SKM-1 treated with dmso at 0.1 percent for 144 hours (cell line): Measurements from ENCODE around the gene METTL25B.

ENCODE experiments used
- DNase-seq: peaks from one replicate; lab custom pipeline; 2025; ENCODE audit not compliant: unreplicated experiment; lab: John Stamatoyannopoulos, UW

Gene METTL25B

DNA sequence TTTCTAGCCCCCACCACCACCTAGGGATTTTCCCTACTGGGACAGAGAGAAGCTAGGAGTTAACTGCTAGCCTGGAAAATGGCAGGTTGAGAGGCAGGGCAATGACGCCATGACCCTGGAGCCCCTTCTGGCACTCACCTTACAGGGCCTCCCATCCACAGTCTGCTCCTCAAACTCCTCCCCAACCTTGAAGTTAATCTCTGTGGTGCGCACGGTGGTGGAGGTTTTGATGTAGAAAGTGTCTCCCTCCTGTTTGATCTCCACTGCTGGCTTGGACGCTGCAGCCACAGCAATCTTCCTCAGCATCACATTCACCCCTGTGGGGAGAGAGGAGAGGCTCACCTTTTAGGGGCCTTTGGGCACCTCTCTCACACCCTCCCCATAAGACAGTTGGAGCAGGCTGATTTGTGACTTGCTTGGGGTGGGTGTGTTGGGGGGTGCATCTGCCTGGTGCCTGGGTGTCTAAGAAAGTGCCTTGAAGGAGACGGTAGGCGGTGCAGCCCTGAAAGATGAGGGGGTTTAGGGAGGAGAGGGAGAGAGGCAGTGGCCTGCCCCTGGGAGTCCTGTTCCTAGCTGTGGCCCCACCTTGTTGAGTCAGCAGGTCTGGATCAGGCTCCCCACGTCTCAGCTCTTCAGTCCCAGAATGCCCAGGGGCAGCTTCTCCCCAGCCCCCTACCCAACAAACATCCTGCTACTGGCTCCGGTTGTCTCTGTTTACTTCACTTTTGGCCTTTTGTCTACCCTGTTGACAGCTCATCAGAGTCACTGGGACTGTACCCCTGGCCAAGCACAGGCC is 27.3 kb upstream of the METTL25B start:
- DNase-seq, result no peak

DNA sequence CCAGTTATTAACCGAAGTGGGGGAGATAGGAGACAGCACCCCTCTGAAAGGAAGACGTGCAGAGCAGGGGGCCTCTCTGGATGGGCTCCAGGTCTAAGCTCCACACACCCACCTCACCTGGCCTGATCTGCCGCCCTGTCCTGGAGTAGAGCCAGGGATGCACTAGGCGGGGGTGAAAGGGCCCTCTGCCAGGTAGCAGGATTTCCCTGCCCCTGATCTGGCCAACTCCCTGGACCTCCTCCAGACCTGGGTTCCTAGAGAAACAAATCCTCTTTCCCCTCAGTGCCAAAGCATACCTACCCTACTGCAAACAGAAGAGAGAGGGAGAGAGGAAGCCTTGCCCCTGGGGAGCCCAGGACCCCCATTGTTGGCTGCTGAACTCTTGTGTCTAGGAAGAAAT is 24.9 kb upstream of the METTL25B start:
- no peak for DNase-seq

DNA sequence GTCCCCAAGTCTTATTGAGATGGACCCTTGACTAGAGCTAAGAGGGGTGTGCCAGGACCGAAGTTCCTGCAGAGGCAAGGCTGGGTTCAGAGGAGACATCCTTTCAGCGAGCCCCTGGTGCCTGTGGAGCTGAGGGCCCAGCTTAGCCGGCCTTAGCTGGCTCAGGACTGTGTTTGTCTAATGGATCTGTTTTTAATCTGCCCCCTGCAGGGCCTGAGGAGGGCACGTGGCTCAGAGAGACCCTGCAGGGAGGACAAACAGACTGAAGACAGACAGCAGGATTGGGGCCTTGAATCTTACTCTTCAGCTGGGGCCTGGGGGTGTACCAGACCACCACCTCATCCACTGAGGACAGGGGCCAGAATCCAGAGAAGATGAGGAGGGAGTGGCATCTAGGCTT is 24.5 kb upstream of the METTL25B start:
- DNase-seq, result no peak

DNA sequence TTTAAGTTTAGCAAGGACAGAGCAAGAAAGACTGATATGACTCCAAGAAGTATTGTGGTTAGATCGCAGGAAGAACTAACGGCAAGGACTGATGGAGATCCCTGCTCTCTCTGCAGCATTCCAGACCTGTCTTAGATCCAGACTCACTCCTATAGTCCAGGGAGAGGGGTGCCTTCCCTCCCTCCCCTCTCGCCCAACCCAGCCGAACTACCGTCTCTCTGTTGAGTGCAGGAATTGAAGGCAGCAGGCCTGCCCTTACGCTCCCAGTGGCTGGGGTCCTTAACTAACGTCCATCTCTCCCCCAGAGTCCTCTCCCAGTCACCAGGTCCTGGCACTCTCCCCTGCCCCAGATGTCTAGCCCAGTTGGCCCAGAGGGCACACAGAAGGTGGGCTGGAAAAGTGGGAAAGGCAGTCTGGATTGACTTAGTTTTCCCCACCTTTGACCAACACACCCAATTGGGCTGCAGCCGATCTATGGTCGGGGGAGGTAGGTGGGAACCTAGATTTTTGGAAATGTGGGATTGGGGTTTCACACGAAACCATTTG is 24.0 kb upstream of the METTL25B start:
- no peak for DNase-seq

DNA sequence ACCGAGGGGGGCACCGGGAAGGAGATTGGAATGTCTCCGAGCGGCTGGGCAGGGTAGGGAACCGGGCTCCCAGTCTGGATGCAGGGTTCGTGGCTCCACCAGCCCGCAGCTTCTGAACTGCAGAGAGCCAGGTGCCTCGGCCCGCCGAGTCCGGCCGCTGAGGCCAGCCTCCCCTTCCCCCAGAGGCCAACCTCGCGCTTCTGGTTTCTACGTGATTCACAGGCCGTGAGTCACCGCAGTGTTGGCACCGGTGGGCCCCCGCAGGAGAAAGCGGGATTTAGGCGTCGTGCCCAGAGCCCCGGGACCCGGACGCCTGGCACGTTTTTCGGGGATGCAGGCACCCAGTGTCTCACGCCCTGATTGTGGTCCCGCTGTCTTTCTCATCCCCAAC is 23.3 kb upstream of the METTL25B start:
- DNase-seq, result no peak

DNA sequence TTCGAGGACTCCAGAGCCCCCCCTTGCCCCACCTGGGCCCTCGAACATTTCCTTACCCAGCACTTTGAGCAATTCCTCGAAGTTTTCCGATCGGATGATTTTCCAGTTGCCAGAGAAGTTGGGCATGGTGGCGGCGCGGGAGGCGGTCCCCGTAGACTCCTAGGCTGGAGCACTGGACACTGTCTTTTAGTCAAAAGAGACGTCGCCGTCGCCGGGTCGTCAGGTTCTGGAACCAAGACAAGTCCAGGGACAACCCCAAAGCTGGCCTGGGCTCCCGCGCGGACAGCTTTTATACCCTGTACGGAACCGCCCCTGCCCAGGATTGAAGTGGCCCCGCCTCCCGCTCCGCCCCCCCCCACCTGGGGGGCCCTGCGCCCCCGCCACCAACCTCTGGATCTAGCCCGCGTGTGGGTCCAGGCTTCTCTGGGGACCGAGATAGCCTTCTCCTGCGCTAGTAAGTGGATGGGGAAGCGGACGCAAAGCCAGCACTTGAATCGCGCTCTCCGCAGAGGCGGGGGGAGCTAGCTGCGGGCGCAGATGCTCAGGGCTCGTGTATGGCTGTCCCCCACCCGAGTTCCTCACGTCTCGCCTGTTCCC is 22.9 kb upstream of the METTL25B start, which contains the start of gene CRABP2:
Gene CRABP2 (minus strand): TSS at position 263 of the 597 bp plus-strand sequence. CDS start 137 bp downstream, at position 126.
- no peak for DNase-seq

DNA sequence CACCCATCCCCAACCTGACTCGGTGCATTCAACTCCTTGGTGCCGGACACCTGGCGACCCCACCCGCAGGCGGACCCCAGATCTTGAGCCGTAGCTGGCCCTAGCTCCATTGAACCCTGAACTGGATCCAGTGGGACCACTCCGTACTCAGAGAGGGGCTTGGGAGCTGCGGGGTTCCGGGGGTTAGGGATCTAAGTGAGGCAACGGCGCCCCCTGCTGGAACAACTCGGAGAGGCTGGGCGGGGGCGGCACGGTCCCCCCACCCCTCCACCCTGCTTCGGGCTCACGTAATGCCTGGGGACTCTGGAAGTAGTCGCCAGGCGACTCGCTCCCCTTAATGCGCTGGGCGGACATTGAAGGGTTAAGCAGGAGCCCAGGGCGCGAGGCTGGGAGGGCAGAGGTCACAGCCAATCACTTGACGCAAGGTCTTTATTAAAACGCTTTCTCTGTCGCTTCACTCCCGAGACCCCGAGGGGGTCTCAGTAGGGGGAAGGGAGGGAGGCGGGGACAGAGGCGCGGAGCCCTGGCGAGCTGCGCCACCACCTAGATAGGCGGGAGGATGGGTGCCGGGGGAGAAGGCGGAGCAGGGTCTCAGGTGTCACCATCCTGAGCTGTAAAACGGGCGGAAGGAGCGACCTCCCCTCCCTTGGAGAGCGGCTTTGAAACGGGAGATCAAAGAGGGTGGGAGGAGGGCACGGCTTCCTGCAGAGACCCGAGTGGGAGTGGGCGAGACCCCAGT is 22.2 kb upstream of the METTL25B start:
- peak; percentile 20 for DNase-seq

DNA sequence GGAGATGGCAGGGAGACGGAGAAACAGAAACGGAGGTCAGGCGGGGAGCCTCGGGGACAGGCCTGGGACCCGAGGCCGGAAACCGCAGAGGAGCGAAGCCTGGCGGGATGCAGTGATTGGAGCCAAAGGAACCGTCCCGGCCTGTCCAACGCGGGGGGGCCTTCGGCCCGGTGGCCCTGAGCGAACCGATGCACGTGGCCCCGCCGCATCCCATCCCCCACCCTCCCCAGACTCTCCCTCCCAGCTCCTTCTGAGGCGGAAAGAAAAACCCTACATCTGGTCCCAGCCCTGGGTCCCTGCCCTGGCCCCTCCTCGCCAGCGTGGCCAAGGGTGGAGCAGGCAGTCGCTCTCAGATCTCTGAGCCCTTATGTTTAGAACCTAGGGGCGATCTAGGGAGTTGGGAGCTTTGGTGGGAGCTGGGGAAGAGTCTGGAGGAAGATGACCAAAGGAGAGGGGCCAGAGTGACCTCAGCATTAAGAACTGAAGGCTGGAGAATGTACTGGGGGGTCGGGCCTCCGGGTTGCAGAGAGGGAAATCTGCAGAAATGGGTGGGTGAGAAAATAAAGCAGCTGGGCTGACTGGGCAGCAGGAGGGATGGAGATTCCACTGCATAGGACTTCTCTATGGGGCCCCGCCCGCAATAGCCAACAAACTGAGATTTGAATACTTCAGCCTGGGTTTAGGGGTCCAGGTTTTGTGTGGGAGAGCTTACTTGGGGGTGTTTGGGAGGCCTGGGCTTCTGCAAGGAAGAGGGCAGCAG is 21.4 kb upstream of the METTL25B start:
- no peak for DNase-seq

DNA sequence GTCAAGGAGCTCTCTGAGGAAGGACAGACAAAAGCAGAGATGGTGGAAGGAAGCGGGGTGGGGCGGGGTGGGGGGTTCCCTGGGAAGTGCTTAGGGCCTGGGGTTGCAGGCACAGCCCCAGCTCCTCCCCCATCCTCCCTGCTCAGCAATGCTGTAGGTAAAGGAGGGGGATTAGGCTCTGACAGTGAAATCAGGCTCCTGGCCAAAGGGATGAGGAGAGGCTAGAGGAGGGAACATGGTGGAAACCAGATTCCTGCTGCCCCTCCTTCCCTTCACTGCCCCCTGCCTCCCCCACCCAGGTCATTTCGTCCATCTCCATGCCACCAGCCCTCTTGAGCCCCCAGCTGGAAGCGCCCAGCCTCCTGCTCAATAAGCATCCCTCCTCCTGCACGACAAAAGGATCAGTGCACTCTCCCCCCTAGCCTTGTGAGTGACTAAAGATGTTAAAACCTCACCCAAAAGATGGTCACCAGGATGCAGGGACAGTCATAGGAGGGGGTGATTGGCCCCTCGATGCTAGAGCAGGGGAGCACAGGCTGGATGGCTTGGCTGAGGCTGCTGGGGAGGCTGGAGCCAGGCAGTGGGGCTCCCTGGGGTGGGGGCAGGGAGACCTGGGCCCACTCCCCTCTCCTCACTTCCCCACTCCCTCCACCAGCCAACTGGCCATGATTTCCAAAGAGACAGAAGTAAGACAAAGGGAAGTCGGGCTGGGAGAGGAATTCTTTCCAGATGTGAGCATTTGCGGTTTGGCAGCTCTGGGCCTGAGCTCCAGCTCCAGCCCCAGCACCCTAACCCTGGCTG is 20.7 kb upstream of the METTL25B start:
- no peak for DNase-seq

DNA sequence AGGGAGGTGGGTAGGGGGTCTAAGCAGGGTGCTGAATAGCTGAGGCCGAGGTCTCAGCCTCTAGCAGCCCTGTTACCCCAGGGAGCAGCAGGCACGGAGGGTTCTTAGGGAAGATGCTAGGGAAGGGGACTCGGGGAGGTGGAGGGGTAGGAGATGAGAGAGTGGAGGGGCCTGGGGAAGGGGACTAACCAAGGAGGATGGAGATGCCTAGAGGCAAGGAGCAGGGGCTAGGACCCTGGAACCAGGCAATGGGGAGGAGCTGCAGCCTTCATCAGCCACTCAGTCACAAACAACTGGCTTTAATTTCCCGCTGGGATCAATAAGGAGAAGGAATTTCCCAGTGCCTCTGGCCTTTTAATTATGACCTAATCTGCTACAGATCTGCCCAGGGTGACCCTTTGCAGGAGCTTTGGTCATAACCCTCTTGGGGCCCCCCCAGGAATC is 20.0 kb upstream of the METTL25B start:
- no peak for DNase-seq

DNA sequence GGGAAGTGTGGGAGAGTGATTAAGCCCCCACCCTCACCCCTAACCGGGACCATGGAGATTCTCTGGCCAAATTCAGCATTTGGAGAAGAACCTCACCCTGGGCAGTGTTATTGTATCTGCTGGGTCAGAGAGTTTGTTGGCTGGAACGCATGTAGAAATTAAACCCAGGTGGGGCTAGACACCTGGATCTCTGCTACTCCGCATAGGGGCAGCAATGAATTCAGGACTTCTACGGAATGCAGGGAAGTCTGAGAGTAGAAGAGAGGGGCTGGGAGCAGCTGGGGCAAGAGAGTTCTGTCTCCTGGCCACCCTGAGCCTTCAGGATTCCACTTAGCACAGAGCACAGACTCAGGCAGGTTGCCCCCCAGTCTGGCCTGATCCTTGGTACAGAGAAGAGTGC is 19.2 kb upstream of the METTL25B start:
- DNase-seq, result no peak

DNA sequence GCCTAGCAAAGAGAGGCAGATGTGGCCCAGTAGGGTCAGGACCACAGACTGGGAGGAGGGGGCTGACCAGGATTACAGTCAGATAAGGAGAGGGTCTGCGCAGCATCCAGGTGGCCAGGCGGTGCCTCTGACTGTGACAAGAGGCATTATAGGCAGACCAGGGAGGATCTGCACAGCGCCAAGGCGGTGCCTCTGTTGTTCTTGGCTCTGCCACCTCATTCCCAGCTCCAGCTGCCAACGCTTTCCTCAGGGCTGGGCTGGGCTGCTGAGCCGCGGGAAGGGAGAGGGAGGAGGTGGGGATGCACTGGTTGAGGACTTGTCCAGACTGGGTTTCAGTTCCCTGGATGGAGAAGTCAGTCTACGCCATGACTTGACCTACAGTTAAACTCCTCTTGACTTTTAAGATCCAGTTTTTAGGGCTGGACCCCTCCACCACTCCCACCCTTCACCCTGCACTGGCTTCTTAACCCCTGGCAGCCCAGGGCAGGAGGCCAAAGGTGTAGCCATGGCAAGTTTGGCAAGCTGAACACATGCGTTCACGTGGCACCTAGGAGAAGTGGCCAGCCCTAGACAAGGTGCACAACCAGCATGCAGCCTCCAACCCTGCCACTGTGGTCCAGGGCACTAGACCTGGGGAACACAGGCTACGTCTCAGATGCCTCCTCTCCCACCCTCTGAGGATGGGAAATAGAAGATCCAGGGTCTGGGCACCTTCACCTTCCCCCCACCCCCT is 18.3 kb upstream of the METTL25B start:
- DNase-seq, result no peak

DNA sequence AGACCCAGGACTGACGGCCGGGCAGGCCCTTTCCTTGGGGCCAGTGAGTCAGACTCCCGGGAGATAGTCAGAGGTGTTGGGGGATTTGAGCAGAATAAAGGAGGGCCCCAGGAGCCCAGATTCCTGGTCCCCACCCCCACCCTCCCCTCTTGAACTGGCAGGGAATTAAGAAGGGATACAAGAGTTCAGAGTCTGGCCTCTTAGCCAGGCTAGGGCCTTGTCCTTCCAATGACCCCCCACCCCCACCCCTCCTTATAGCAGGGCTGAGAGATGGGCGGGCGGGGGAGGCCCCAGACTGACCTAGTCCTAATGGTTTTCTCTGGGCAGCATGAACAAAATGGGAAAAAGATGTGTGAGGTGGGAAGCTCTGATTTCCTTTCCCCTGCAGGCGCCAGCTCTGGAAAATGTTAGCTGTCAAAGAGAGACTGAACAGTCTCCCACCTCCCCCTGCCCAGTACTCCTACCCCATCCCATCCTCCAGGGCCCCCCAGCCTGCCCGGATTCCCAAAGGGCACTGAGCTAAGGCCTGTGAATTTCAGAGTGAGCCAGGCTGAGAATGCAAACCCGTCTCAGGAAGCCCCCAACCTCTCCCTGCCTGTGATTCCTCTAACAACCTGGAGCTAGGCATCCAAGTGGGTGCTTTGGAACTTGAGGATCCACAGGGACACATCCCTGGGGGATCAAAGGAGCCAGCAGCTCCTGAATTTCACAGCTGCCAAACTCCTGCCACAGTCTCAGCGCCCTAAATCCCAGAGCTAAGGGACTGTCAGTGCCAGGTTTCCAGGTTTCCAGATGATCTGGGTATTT is 17.1 kb upstream of the METTL25B start:
- DNase-seq, result no peak

DNA sequence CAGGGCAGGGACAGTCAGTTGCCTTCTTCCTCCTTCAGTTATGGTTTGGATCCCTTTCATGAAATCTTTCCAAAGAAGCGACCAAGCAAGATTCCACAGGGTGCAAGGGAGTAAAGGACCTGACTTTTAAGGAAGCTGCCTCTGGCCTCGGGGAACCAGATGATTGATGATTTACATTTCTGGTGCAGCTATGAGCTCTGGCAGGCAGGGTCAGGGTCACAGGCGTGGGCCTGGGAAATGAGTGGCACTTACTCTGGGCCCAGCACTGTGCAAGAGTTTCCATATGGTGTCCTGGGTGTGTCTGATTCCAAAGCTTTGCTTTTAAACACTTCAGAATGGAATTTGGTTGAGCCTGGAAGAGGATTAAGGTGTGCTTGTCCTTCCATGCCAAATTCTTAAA is 15.6 kb upstream of the METTL25B start:
- DNase-seq, result no peak

DNA sequence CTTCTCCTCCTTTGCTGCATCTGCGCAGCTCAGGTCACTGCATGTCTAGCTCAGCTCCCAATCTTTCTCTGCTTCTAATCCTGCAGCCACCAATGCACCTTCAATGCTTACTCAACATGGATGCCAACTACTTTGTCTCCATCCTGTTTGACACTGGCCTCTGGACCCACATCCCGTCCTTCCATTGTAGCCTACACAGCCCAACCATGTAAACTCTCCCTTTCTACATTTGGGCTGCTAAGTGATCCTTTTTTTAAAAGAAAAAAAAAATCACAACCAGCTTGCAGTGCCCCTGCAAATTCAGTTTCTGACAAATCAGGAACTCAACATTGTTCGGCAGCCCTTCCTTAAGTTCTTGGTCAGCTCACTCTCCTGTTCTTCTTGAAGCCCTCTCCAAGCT is 13.4 kb upstream of the METTL25B start:
- DNase-seq, result no peak

DNA sequence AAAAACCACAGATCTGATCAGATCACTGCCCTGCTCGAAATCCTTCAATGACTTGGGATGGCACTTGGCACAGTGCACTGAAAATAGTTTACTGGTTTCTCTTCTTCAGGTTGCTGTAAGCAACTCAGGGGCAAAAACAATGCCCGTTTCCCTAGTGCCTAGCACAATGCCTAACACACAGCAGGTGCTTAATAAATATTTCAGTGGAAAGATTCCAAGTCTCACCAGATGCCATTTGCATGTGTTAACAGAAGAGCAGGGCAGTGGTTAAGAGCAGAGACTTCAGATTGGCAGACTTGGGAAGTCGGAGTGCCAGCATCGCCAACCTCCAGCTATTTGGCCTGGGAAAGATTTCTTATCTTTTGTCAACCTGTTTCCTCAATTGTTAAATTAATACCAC is 10.9 kb upstream of the METTL25B start:
- no peak for DNase-seq

DNA sequence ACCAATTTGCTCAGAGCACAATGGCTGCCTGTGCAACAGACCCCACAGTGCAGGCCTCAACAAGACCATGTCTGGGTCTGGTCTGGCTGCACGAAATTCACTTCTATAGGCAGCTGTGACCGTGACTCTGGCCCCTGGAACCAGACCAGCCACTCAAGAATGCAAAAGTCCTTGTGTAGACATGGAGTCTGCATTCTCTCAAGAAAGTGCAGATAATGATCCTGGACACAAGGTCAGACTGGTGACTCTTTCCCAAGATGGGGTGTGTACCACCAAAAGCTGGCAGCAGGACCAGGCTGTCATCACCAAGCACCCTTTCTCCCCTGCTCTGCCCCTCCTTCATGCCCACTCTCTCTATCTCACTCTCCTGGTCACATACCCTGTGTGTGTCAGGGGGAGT is 7.1 kb upstream of the METTL25B start:
- no peak for DNase-seq

DNA sequence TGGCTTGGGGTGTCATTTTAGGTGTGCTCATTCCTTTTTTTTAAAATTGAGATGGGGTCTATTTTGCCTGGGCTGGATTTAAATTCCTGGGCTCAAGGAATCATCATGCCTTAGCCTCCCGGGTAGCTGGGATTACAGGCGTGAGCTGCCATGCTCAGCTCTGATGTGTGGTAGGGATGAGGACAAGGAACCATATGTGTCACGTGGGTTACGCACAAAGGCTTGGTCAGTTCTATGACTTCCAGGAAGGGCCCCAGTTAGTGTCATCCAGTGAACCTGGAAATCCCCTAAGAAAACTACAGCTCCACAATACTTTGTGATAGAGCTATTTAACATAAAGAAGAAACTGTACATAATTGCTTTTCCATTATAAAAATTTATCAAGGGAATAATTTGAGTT is 6.7 kb upstream of the METTL25B start:
- no peak for DNase-seq
